OCI-LY1 (cell line): ENCODE data around the gene RASIP1.
"Not testable (repeated sequence)": the region's sequence is repeated elsewhere in the genome, so short reads cannot be mapped to it uniquely, and the experiment has no call there.

ENCODE experiments used
- H2AFZ ChIP-seq: fragments of 200-600 bp; sonication (generic), shearing (Covaris generic); 2 replicates; pipeline ENCODE4 v1.6.0; 2014; ENCODE audit warnings: antibody characterized with exemption, mild to moderate bottlenecking, low read length
- H3F3A ChIP-seq: fragments of 200-600 bp; sonication (generic), shearing (Covaris generic); 2 replicates; pipeline ENCODE4 v1.6.0; 2014; ENCODE audit warnings: mild to moderate bottlenecking, antibody characterized with exemption, low read length, moderate library complexity; ENCODE audit not compliant: insufficient read depth
- H3K27ac ChIP-seq: fragments of 200-600 bp; sonication (generic); 2 replicates; pipeline ENCODE4 v1.5.1; 2014; ENCODE audit warnings: low read length, mixed run types, mild to moderate bottlenecking, low read depth; ENCODE audit not compliant: poor library complexity, severe bottlenecking
- H3K27me3 ChIP-seq: fragments of 200-600 bp; sonication (generic); 2 replicates; pipeline ENCODE4 v1.6.0; 2014; ENCODE audit warnings: antibody characterized with exemption, mild to moderate bottlenecking, low read length, moderate library complexity; ENCODE audit not compliant: insufficient read depth
- H3K36me3 ChIP-seq: fragments of 200-600 bp; sonication (generic); 2 replicates; pipeline ENCODE4 v1.6.1; 2014; ENCODE audit warnings: mild to moderate bottlenecking, antibody characterized with exemption, low read length, moderate library complexity, mixed read lengths; ENCODE audit not compliant: insufficient read depth
- H3K4me1 ChIP-seq: fragments of 200-600 bp; sonication (generic); 2 replicates; pipeline ENCODE4 v1.5.1; 2014; ENCODE audit warnings: mild to moderate bottlenecking, low read length, moderate library complexity; ENCODE audit not compliant: insufficient read depth, severe bottlenecking
- H3K4me2 ChIP-seq: fragments of 200-600 bp; sonication (generic), shearing (Covaris generic); 2 replicates; pipeline ENCODE4 v1.6.1; 2014; ENCODE audit warnings: low read length
- H3K4me3 ChIP-seq: fragments of 200-600 bp; sonication (generic); 2 replicates; pipeline ENCODE4 v1.5.1; 2014; ENCODE audit warnings: low read length, low read depth, mild to moderate bottlenecking, mixed read lengths; ENCODE audit not compliant: poor library complexity, severe bottlenecking
- H3K79me2 ChIP-seq: fragments of 200-600 bp; shearing (Covaris generic); 2 replicates; pipeline ENCODE4 v1.6.1; 2016; ENCODE audit warnings: mixed run types, low read length, mixed read lengths; ENCODE audit not compliant: insufficient read depth
- H3K9ac ChIP-seq: fragments of 200-600 bp; sonication (generic), shearing (Covaris generic); 2 replicates; pipeline ENCODE4 v1.6.1; 2014; ENCODE audit warnings: mild to moderate bottlenecking, low read length, mixed read lengths
- H3K9me2 ChIP-seq: fragments of 200-600 bp; sonication (generic), shearing (Covaris generic); 2 replicates; pipeline ENCODE4 v1.6.1; 2014; ENCODE audit warnings: low read depth, mild to moderate bottlenecking, low read length, mixed read lengths
- H3K9me3 ChIP-seq: fragments of 200-600 bp; shearing (Covaris generic); 2 replicates; pipeline ENCODE4 v1.6.1; 2014; ENCODE audit warnings: low read length, mixed read lengths
- H4K20me1 ChIP-seq: fragments of 200-600 bp; sonication (generic), shearing (Covaris generic); 2 replicates; pipeline ENCODE4 v1.6.0; 2016; ENCODE audit warnings: mild to moderate bottlenecking, low read length; ENCODE audit not compliant: insufficient read depth
- CTCF ChIP-seq: fragments of 200-600 bp; sonication (generic), shearing (Covaris generic); IDR thresholded peaks from 2 replicates; pipeline ENCODE4 v1.5.1; 2017; ENCODE audit warnings: mild to moderate bottlenecking, antibody characterized with exemption, low read length, moderate library complexity, mixed read lengths
- EZH2 ChIP-seq: fragments of 200-600 bp; sonication (generic), shearing (Covaris generic); IDR thresholded peaks from 2 replicates; pipeline ENCODE4 v1.8.0; 2017; ENCODE audit warnings: borderline replicate concordance, mixed run types, mild to moderate bottlenecking, antibody characterized with exemption, low read length, moderate library complexity, mixed read lengths

RASIP1 gene

GRCh38 chr19:48740164-48740972 is at the start of gene RASIP1:
RASIP1 (minus strand) TSS chr19:48740610; CDS start chr19:48740282, 328 bp downstream.
- TF ChIP-seq CTCF (no peak), EZH2 (no peak)
- peaks cover 3% of the 10 kb centered on the region for H3K4me1 ChIP-seq
- no peaks in the 10 kb centered on the region for H3F3A ChIP-seq
- no peaks in the 10 kb centered on the region for H3K36me3 ChIP-seq
- no peaks in the 10 kb centered on the region for H4K20me1 ChIP-seq
- H3K4me2 ChIP-seq: no peak within 1 kb of the TSS
- H3K9ac ChIP-seq: no peak within 1 kb of the TSS
- H3K9me2 ChIP-seq: no peaks in the 10 kb centered on the region
- no peaks in the 10 kb centered on the region for H3K9me3 ChIP-seq
- H3K27ac ChIP-seq: no peak within 1 kb of the TSS
- H3K27me3 ChIP-seq: no peaks in the 10 kb centered on the region
- no peak within 1 kb of the TSS for H3K4me3 ChIP-seq
- H2AFZ ChIP-seq: no peak within 1 kb of the TSS
- no peaks in the 10 kb centered on the region for H3K79me2 ChIP-seq

GRCh38 chr19:48787331-48787730 is 46.9 kb upstream of the RASIP1 start:
- not testable (repeated sequence) for H3K27me3 ChIP-seq

GRCh38 chr19:48786422-48786821 is 46.0 kb upstream of the RASIP1 start:
- H3K27me3 ChIP-seq, H3K4me3 ChIP-seq, H3K9ac ChIP-seq, H3K27ac ChIP-seq, H3K79me2 ChIP-seq, H3K4me1 ChIP-seq, H3K9me2 ChIP-seq, H3K36me3 ChIP-seq, H3F3A ChIP-seq, H3K4me2 ChIP-seq, H2AFZ ChIP-seq, H4K20me1 ChIP-seq, H3K9me3 ChIP-seq: not testable (repeated sequence)

More at GRCh38 chr19:48787331-48787730, 46.9 kb upstream of the RASIP1 start:
- not testable (repeated sequence) for H2AFZ ChIP-seq, H3K27ac ChIP-seq, H3K79me2 ChIP-seq, H3K4me3 ChIP-seq, H3K9me2 ChIP-seq, H3K4me2 ChIP-seq, H3K36me3 ChIP-seq, H4K20me1 ChIP-seq, H3K9me3 ChIP-seq, H3K4me1 ChIP-seq, H3K9ac ChIP-seq, H3F3A ChIP-seq

- Histone ChIP-seq H3F3A (no peaks in the 10 kb centered on the region), H3K9ac (no peak overlapping the region), H3K4me2 (no peak overlapping the region)
Observed at GRCh38 chr19:48784527-48784926, 44.1 kb upstream of the RASIP1 start.

More at GRCh38 chr19:48784527-48784926, 44.1 kb upstream of the RASIP1 start:
- Histone ChIP-seq H3K27me3 (peaks cover 3% of the 10 kb centered on the region; the same call in 1 of the 2 replicates), H2AFZ (no peak overlapping the region), H3K36me3 (no peaks in the 10 kb centered on the region), H4K20me1 (no peaks in the 10 kb centered on the region), H3K9me3 (no peaks in the 10 kb centered on the region), H3K79me2 (no peaks in the 10 kb centered on the region), H3K9me2 (no peaks in the 10 kb centered on the region), H3K4me1 (no peaks in the 10 kb centered on the region), H3K4me3 (no peak overlapping the region), H3K27ac (no peak overlapping the region)
- TF ChIP-seq CTCF (peak; percentile 35; the same call in 1 of the 2 replicates), EZH2 (no peak)
